ENCODE data around the gene ZNF638.

ZNF638 gene

GRCh38 chr2:71426721-71427120, 95.1 kb downstream of the ZNF638 start:
- TF ChIP-seq YY1 (IDR thresholded peaks at IDR 0.05; ENCODE audit: low read depth) (no peak), REST (IDR thresholded peaks at IDR 0.05; ENCODE audit: low read depth) (no peak), FOXM1 (IDR thresholded peaks at IDR 0.05; ENCODE audit: borderline replicate concordance, low read depth) (no peak), TEAD4 (IDR thresholded peaks at IDR 0.05) (no peak), EGR1 (IDR thresholded peaks at IDR 0.05) (no peak), TCF12 (IDR thresholded peaks at IDR 0.05; ENCODE audit: low read depth) (no peak), CREB1 (IDR thresholded peaks at IDR 0.05; ENCODE audit: low read depth) (no peak), USF1 (IDR thresholded peaks at IDR 0.05) (no peak)

GRCh38 chr2:71428472-71429383, 97.1 kb downstream of the ZNF638 start:
- TF ChIP-seq TAF1 (IDR thresholded peaks at IDR 0.05; ENCODE audit: low read depth) (no peak), ZBTB7A (IDR thresholded peaks at IDR 0.05; ENCODE audit: low read depth) (no peak), MAX (IDR thresholded peaks at IDR 0.05) (no peak), EP300 (IDR thresholded peaks at IDR 0.05; ENCODE audit: borderline replicate concordance) (no peak), FOXM1 (IDR thresholded peaks at IDR 0.05; ENCODE audit: borderline replicate concordance, low read depth) (no peak), TEAD4 (IDR thresholded peaks at IDR 0.05) (no peak), NFIC (IDR thresholded peaks at IDR 0.05) (no peak), CREB1 (IDR thresholded peaks at IDR 0.05; ENCODE audit: low read depth) (no peak), YY1 (IDR thresholded peaks at IDR 0.05; ENCODE audit: low read depth) (no peak), USF1 (IDR thresholded peaks at IDR 0.05) (no peak), REST (IDR thresholded peaks at IDR 0.05; ENCODE audit: low read depth) (no peak), RAD21 (IDR thresholded peaks at IDR 0.05; ENCODE audit: low read depth) (no peak), EGR1 (IDR thresholded peaks at IDR 0.05) (no peak), CEBPB (IDR thresholded peaks at IDR 0.05) (no peak), TCF12 (IDR thresholded peaks at IDR 0.05; ENCODE audit: low read depth) (no peak)

GRCh38 chr2:71446505-71446904, 114.9 kb downstream of the ZNF638 start:
- TF ChIP-seq NFIC (IDR thresholded peaks at IDR 0.05), result no peak
- TF ChIP-seq CEBPB (IDR thresholded peaks at IDR 0.05), result no peak
- TF ChIP-seq RAD21 (IDR thresholded peaks at IDR 0.05; ENCODE audit: low read depth), result no peak

- TF ChIP-seq NFIC (IDR thresholded peaks at IDR 0.05) (no peak), RAD21 (IDR thresholded peaks at IDR 0.05; ENCODE audit: low read depth) (no peak), ZBTB7A (IDR thresholded peaks at IDR 0.05; ENCODE audit: low read depth) (no peak), MAX (IDR thresholded peaks at IDR 0.05) (no peak), TAF1 (IDR thresholded peaks at IDR 0.05; ENCODE audit: low read depth) (no peak), TCF12 (IDR thresholded peaks at IDR 0.05; ENCODE audit: low read depth) (no peak), REST (IDR thresholded peaks at IDR 0.05; ENCODE audit: low read depth) (no peak), YY1 (IDR thresholded peaks at IDR 0.05; ENCODE audit: low read depth) (no peak), CEBPB (IDR thresholded peaks at IDR 0.05) (no peak), USF1 (IDR thresholded peaks at IDR 0.05) (no peak)
Observed at GRCh38 chr2:71449343-71449742, 117.8 kb downstream of the ZNF638 start.
